HG03135 (cell line): ENCODE data around the gene DEPDC1B.
"Not testable (repeated sequence)": the region's sequence is repeated elsewhere in the genome, so short reads cannot be mapped to it uniquely, and the experiment has no call there.

ENCODE experiments used
- ATAC-seq: cut with Tn5 transposase; IDR thresholded peaks from one replicate; pipeline ENCODE4 v1.9.1; 2021; ENCODE audit warnings: mild to moderate bottlenecking, moderate library complexity; ENCODE audit not compliant: unreplicated experiment

DEPDC1B gene

GRCh38 chr5:60590172-60590571 is 109.8 kb downstream of the DEPDC1B start:
- no peak for ATAC-seq

GRCh38 chr5:60587312-60587711 is 112.7 kb downstream of the DEPDC1B start:
- not testable (repeated sequence) for ATAC-seq

GRCh38 chr5:60586307-60586901 is 113.6 kb downstream of the DEPDC1B start:
- ATAC-seq: no peak

GRCh38 chr5:60585618-60586017 is 114.3 kb downstream of the DEPDC1B start:
- ATAC-seq: no peak

- no peak for ATAC-seq
Observed at GRCh38 chr5:60584304-60584703, 115.7 kb downstream of the DEPDC1B start.

GRCh38 chr5:60583616-60584015 is 116.3 kb downstream of the DEPDC1B start:
- ATAC-seq: no peak

- no peak for ATAC-seq
Observed at GRCh38 chr5:60578315-60578714, 121.7 kb downstream of the DEPDC1B start.

- no peak for ATAC-seq
Observed at GRCh38 chr5:60577116-60577515, 122.8 kb downstream of the DEPDC1B start.

- ATAC-seq: no peak
Observed at GRCh38 chr5:60576425-60576824, 123.5 kb downstream of the DEPDC1B start.

GRCh38 chr5:60568646-60569045 is 131.3 kb downstream of the DEPDC1B start:
- no peak for ATAC-seq

GRCh38 chr5:60563696-60564324 is 136.2 kb downstream of the DEPDC1B start:
- ATAC-seq: no peak

GRCh38 chr5:60553291-60553690 is 146.7 kb downstream of the DEPDC1B start:
- ATAC-seq: not testable (repeated sequence)

- ATAC-seq: no peak
Observed at GRCh38 chr5:60551829-60552228, 148.1 kb downstream of the DEPDC1B start.

- no peak for ATAC-seq
Observed at GRCh38 chr5:60551250-60551649, 148.7 kb downstream of the DEPDC1B start.

GRCh38 chr5:60550311-60550710 is 149.7 kb downstream of the DEPDC1B start:
- no peak for ATAC-seq

GRCh38 chr5:60549841-60550240 is 150.1 kb downstream of the DEPDC1B start:
- ATAC-seq: no peak
